Renal cortex interstitium (tissue), 11 donors: Measurements from ENCODE around the gene ITFG1. TPM values are rescaled to one million over a fixed set of nuclear protein-coding genes. Genes with fewer than 3 reads are reported as not detected.
A peak's percentile ranks its signal among the peaks of the same experiment; 100 is the strongest.
"Not testable (repeated sequence)": the region's sequence is repeated elsewhere in the genome, so short reads cannot be mapped to it uniquely, and the experiment has no call there.

Source experiments
- DNase-seq, 11 donors: peaks; one replicate each; pipeline ENCODE4 v3.0.0-alpha.2; 2013; ENCODE audit warnings: low read depth in 9 of 11, low spot score in 4 of 11; ENCODE audit errors: extremely low read depth in 1 of 11
- polyA plus RNA-seq, 3 donors: library from polyadenylated mRNA; unstranded; fragments of 120-200 nt; gene quantifications; one replicate each; pipeline ENCODE4 v1.2.1, GENCODE V29; 2013; ENCODE audit not compliant: insufficient read length in 3 of 3

ITFG1 gene
- polyA plus RNA-seq, 3 donors: 98.9 to 129 (median 107) TPM

DNA sequence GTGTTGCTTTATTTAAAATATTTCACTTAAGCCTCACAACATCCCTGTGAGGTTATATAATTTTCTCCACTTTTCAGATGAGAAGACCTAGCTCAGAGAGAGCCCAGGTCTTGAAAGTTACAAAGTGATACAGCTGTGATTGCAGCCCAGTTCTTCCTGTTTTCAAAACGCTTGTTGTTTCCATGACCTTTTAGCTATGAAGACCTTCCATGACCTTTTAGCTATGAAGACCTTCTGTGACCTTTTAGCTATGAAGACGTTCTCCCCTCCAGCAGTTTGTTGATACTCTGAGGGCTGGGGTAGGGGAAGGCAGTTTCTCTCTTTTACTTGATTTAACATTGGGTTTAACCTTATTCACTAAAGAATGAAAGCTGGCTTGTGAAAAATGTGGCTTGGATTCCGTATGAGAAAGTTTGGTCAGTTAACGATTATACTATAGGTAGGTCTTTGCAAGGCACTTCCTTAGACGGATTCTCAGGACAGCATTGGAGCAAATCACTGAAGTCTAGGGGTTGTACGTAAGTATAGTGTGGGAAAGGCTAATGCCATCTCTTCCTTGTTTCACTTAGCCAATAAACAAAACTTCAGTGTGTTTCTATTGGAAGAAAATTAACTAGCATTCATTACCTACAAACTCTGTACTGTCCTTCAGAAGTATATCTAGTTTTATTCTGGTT, 21.0 kb upstream of the ITFG1 start:
- no peak for DNase-seq

DNA sequence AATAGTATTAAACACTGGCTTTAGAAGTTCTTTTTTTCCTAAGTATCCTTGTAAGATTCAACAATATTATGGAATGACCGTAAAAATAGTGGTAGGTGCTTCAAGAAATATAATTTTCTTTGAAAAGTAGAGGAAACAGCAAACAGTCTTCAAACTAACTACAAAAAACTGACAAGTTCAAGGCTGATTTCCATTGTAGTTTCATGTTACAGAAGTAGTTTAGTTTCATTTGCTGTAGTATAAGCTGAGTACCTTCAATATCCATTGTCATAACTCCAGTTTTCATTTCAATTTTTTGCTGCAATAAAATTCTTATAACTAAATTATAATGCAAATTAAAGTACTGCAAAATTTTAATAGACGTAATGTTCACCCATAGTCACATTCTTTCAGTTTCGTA, 19.5 kb upstream of the ITFG1 start:
- no peak for DNase-seq

- DNase-seq: no peak
Measured at GRCh38 chr16:47477679-47478078, 16.8 kb upstream of the ITFG1 start.

DNA sequence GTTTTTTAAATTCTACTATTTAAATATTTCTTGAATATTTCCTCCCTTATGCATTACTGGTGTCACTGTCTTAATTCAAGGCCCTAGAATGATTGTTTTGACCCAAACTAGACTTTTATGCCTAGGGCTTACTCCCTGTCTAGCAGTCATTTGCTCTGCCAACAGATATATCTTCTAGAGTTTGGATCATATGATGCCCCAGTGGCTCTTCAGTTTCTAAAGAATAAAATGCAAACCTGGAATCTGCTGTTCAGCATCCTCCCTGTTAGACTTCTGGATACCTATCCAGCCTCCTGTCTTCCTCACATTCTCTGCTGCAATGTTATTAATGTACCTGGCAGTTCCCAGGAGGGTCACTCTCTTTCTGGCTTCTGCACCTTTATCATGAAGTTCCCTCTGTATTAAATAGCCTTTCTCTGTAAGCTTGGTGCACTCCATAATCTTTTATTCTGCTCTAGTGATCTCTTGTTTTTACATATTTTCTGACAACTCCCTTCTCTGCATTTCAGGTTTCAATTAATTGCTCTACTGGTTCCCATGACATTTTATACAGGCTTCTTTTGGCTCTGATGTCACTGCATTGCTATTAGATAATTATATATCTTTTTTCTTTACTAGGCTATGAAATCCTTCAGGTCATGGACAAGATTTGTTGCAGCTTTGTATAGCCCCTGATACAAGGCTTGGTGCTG, 15.9 kb upstream of the ITFG1 start:
- DNase-seq: no peak

DNA sequence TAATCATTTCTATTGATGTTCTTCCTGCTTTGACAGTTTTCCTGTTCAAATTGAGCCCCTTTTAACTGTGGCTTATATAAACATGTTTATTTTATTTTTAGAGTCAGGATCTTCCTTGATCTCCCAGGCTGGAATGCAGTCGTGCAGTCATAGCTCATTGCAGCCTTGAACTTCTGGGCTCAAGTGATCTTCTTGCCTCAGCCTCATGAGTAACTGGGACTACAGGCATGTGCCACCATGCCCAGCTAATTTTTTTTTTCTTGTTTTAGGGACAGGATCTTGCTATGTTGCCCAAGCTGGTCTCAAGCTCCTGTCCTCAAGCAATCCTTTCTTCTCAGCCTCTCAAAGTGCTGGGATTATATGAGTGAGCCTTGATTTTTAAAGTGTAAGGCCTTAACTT, 14.9 kb upstream of the ITFG1 start:
- DNase-seq: peak in 1 of 11 donors; percentile 11

- DNase-seq: no peak
Measured at GRCh38 chr16:47473792-47474191, 12.9 kb upstream of the ITFG1 start.

DNA sequence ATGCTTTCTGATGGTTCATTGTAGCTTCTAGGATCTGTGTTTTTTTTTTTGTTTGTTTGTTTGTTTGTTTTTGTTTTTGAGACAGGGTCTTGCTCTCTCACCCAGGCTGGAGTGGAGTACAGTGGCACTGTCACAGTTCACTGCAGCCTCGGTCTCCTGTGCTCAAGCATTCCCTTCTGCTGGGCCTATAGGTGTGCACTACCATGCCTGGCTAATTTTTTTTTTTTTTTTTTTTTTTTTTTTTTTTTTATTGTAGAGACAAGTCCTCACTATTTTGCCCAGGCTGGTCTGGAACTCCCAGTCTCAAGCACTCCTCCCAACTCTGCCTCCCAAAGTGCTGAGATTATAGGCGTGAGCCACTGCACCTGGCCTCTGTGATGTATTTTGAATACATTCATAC, 12.1 kb upstream of the ITFG1 start:
- DNase-seq: not testable (repeated sequence)

DNA sequence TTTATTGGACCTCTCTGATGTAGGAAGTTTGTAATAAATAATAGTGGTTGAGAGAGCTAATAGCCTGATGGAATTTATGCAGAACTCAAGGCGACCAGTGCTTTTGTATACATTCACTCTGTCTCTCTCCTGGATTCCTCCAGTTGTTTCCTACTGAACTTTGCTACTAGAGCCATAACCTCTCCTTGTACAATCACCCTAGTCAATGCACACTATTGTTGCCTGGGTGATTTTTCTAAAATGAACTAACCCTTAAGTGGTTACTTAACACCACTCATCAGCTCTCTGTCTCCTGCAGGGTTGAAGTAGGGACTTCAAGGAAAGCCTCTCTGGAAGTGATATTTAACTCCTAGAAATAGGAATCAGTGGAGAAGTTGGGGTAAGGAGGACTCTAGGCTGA, 9.9 kb upstream of the ITFG1 start:
- no peak for DNase-seq

GRCh38 chr16:47470211-47470610, 9.3 kb upstream of the ITFG1 start:
- DNase-seq: no peak

DNA sequence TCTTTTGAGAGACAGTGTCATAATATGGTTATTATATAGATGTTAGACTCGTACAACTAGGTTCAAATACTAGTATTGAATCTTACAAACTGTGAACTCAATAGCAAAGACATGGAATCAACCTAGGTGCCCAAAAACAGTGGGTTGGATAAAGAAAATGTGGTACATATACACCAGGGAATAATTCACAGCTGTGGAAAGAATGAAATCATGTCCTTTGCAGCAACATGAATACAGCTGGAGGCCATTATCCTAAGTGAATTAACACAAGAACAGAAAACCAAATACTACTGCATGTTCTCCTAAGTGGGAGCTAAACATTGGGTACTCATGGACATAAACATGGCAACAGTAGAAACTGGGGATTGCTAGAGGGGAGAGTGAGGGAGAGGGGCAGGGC, 8.4 kb upstream of the ITFG1 start:
- DNase-seq: no peak

DNA sequence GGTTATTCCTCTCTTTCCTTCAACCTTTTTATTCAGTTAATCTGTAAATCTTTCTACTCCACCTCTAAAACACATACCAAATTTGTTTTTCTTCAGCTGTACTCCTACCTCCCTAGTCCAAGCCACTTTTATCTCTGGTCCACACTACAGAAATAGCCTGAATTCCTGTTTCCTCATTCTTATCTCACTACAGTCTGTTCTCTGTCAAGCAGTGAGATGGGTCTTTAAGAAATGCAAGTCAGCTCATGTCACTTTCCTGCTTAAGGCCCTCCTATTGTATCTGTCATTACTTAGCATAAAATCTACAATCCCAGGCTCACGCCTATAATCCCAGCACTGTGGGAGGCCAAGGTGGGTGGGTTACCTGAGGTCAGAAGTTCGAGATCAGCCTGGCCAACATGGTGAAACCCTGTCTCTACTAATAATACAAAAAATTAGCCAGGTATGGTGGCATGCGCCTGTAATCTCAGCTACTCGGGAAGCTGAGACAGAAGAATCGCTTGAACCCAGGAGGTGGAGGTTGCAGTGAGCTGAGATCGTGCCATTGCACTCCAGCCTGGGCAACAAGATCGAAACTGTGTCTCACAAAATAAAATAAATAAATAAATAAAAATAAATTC, 7.3 kb upstream of the ITFG1 start:
- not testable (repeated sequence) for DNase-seq

DNA sequence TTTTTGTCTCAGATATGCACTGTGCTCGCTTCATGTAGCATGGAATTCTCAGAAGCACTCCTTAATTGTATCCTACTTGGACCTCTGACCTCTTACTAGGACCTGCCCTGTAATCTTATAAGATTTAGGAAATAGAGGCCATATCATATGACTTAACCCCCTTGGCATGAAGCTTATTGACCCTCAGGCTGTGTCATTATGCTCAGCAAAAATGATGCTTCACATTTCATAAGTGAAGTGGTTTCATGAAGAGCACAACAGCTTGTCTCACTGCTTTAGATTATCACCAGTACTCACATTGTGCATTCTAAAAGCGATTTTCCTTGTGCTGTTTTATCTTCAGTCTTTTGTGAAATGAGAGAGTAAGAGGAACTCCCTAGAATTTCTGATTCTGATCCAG, 6.6 kb upstream of the ITFG1 start:
- no peak for DNase-seq

- DNase-seq: no peak
Measured at GRCh38 chr16:47465919-47466630, 5.2 kb upstream of the ITFG1 start.

DNA sequence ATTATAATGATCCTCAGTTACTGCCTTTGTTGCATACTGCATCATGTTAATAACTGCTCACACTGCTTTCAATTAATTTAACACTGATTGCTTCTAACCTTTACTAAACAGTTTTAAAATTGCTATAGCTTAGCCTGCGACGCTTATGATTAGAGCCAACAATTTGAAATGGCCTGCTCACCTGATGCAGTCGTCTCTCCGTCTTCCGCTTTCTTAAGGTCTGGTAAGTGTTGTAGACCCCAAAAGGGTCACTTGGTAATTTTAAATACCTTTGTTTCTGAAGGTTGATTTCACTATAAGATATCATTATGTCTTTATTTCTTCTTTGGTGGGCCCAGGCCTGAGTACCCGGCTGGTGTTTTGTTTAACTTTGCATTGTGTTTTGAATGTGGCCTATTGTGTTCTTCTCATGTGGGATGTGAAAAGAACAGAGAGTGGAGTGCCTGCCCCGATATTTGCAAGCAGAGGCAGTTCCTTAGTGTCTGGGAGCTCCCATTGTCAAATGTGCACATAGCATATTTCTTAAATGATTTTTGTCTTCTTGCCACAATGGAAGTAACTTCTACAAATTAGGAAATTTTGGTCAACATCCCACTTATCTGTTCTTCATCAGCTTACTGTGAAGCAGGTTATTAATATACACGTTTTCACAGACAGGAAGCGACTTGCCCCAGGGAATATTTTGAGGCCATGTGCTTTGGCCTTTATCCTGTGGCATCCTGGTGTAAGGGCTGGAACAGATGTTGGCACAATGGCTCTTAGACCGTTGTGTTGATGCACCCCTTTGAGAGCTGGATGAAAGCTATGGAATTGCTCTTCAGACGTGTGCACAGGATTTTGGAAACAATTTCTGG, 3.1 kb upstream of the ITFG1 start:
- no peak for DNase-seq

DNA sequence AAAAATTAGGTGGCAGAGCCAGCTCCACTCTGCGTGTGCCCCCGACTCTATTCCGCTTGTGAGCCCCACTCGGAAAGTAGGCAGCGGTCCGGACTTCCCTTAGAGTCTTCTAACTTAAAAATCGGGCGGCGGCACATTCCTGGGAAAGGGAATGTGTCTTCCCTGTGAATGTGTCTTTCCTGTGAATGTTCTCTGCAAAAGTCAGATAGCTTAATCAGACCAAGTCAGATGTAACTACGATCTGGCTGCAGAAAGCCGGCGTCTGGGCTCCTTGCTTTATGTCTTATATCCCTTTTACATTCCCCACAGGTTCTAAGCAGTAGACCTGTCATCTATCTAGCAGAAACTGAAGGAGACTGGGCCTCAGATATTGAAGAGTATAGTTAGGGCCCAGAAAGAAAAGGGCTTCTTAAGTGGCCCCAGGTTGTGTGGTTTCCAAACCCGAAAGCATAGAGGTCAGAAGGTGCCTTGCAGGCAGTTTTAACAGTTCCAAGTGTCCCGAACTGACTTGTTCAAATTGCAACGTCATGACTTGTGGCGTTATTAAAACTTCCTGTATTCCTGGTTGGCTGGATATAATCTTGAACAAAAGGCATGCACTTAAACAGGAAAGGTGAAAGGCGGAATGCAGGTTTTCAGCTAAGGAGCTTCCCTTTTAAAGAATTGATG, 869 bp upstream of the ITFG1 start:
- DNase-seq: peak in 8 of 11 donors; percentile 8 to 35 (median 18)

- DNase-seq: peak in 2 of 11 donors; percentile 1
Measured at GRCh38 chr16:47460359-47460710, 528 bp downstream of the ITFG1 start.

DNA sequence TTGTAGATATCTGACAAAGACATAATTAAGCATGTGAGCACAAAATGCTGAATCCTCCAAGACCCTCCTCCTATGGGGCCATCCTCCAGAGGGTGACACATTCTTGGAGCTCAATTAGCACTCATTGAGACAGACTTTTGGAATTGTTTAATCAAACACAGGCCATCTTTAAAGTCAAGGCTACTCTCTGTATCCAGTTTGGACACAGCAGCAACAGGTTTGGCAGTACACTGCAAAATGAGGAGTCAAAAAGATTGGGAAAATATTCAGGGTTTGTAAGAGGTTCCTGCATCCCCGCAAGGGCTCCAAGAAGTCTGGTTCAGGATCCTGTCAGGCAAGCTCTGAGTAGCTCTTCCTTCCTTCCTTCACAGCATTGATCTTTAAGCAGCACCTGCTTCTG, 1.3 kb downstream of the ITFG1 start:
- no peak for DNase-seq

- no peak for DNase-seq
Measured at GRCh38 chr16:47458331-47458730, 2.5 kb downstream of the ITFG1 start.

- no peak for DNase-seq
Measured at GRCh38 chr16:47449788-47450187, 11.1 kb downstream of the ITFG1 start.
